Stimulated activated CD4-positive, alpha-beta T cell treated with anti-CD3 and anti-CD28 coated beads, Interleukin-4, amount 100 ng/mL, for 24 hours (primary cell): ENCODE results near the gene HOXA13.

ENCODE experiments used
- DNase-seq: peaks from one replicate; pipeline ENCODE4 v3.0.0-alpha.2; 2020

HOXA13 gene

DNA sequence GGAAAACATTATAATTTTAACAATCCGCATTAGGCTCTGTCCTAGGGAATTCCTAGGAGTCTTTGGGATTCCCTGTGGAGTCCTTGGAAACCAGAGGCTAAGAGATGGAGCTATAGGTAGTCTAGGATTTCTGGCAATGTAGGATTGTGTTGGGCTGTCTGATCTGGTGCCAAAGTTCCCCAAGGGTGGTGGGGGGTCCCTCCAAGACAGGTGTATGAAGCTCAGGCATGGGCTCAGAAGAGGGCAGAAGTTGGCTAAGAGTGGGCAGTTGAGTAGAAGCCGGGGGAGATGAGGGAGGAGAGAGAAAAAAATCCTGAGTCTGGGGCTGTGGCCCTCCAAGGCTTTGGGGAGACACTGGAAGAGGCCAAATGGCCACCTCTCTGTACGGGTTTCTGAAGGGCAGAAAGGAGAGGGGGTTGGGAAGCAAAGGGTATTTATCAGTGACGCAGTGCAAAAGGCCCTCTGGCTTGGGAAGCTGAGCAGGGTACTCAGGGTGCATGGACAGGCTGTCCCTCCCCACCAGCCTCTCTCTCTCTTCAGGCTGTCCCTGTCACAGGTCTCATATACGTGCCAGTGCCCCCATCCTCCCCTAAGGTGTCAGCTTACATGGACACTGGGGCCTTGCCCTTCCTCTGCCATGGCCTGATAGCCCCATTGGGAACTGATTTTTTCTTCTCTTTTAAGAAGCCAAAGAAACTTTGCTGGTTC lies 53.2 kb downstream of the HOXA13 start:
- DNase-seq = no peak

DNA sequence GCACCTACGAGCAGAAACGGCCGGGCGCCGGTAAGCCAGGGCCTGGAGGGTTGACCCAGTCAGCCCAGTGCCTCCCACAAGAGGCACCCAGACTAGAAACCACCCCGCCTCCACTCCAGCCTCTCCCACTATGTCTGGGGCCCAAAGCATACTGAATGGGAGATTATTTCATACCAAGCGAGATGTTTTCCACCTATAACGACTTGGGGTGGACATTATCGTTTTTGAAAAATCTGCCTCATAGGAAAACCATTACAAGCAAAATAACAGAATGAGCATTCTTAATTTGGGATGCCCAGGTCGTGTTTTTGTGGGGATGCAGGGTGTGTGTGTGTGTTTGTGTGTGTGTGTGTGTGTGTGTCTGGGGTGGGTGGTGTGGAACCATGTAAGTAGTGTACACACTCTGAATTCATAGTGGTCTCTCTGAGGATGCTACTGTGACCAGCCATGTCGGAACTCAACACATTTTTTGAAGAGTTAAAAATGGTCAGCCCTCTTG lies 53.9 kb downstream of the HOXA13 start:
- DNase-seq = no peak

DNA sequence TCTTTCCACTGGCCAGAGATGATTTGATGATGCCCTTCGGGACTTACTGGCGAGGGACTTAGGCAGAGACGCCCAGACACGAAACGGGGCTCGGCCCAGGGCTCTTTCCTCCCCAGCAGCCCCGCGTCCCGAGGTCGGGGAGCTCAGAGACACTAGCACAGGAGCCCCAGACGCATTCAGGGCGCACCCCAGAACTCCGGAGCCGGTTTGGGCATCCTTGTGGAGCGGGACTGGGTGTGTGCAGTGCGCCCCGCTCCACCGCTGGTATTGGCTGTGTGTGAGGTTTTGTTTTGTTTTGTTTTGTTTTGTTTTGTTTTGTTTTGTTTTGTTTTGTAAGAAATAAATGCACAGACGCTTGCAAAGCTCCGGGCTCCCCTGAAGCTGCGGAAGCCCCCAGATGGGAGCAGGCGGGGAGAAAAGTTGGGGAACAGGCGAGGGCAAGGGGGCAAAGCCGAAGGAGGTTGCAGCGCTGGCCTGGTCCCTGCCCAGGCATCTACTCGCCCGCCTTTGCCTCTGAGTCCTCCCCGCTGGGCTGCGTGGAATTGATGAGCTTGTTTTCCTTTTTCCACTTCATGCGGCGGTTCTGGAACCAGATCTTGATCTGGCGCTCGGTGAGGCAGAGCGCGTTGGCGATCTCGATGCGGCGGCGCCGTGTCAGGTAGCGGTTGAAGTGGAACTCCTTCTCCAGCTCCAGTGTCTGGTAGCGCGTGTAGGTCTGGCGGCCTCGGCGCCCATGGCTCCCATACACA lies 54.6 kb downstream of the HOXA13 start:
- no peak for DNase-seq

DNA sequence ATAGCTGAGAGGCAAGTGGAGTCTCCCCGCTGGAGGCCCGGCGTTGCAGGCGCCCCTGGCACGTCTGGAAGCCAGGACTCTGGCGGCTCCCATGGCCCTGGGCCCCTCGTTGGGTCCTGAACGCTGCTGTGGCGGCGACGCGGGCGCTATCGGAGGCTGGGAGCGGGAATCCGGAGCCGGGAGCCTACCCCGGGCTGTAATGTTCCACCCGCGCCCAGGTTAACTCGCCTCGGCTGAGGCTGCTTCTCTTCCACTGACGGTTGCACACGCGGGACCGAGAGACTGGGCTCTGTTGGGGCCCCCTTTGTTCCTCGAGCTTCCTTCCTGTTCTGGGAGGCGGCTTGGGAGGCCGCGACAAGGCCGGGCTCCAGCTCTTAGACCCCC lies 55.1 kb downstream of the HOXA13 start:
- DNase-seq = no peak
